GM19397 (cell line): Measurements from ENCODE around the gene MLC1.

Experiments
- ATAC-seq: cut with Tn5 transposase; IDR thresholded peaks from one replicate; pipeline ENCODE4 v1.9.1; 2021; ENCODE audit warnings: mild to moderate bottlenecking, moderate library complexity; ENCODE audit not compliant: unreplicated experiment

The MLC1 gene

GRCh38 chr22:50078761-50079160, 6.5 kb downstream of the MLC1 start:
- no peak for ATAC-seq

DNA sequence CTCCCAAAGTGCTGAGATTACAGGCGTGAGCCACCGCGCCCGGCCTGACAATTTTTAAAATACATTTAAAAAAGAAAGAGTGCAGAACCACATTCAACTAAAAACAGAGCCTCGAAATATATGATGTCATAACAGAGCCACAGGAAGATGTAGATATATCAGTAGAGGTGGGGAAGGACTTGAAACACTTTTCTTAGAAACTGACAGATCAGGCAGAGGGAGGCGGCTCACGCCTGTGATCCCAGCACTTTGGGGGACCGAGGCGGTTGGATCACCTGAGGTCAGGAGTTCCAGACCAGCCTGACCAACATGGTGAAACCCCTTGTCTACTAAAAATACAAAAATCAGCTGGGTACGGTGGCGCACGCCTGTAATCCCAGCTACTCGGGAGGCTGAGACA, 7.0 kb downstream of the MLC1 start:
- ATAC-seq = no peak

- no peak for ATAC-seq
Observed at GRCh38 chr22:50076646-50077535, 8.3 kb downstream of the MLC1 start.

GRCh38 chr22:50074551-50075530, 10.4 kb downstream of the MLC1 start:
- no peak for ATAC-seq

DNA sequence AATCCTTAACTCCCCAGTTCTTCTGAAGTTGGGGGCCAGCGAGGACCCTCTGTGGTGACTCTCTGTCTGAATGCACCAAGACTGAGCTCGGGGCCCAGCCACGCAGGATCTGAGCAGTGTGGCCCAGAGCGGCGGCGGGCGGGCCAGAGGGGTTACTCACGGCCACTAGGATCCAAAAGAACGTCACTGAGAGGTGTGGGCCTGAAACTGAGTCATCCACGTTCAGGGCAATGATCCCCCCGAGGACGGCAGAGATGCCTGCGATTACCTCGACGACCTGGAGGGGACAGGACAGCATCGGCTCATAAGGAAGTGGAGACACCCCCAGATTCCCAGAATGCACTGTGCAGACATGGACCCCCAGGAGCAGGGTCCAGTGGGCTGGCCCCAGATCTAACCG, 11.2 kb downstream of the MLC1 start:
- no peak for ATAC-seq

GRCh38 chr22:50072714-50073538, 12.3 kb downstream of the MLC1 start:
- ATAC-seq = no peak

- no peak for ATAC-seq
Observed at GRCh38 chr22:50072167-50072555, 13.1 kb downstream of the MLC1 start.

- ATAC-seq = no peak
Observed at GRCh38 chr22:50071432-50072166, 13.6 kb downstream of the MLC1 start.

DNA sequence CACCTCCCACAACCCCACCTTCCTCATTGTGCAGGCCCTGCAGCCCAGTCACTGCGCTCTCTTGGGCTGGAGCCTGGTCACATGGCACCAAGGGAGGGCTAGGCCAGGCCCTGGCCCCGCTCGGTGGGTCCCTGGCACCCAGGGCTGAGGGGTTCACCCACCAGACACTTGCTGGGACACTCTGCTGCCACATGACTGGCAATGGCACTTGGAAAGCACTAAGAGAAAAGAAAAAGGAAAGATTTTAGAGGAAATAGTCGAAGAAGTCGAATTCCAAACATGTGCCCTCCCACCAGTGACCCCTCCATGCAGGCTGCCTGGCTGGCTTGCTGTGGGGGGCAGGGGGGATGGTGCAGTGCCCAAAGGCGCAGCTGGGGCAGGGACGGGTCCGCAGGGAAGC, 14.9 kb downstream of the MLC1 start:
- no peak for ATAC-seq

- no peak for ATAC-seq
Observed at GRCh38 chr22:50068096-50068495, 17.1 kb downstream of the MLC1 start.

GRCh38 chr22:50067244-50067643, 18.0 kb downstream of the MLC1 start:
- ATAC-seq = no peak

DNA sequence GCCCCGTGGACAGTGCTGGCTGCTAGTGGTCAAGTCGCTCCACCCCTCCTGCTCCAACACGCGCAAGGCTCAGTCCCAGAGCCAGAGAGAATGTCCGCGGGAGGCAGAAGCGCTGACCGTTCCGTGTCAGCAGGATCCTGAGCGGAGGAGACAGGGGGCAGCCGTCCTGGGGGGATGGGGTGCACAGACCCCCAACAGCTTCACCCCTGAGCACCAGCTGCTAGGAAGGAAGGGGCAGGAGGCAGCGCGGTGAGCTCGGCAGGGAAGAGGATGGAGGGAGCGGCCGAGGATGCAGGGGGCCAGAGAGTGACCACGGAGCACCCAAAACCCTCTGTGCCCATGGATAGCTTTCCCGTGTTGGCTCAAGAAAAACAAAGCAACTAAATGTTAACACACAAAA, 20.8 kb downstream of the MLC1 start:
- ATAC-seq = no peak

- ATAC-seq = no peak
Observed at GRCh38 chr22:50063589-50064393, 21.4 kb downstream of the MLC1 start.

GRCh38 chr22:50062509-50063135, 22.6 kb downstream of the MLC1 start:
- ATAC-seq = no peak

DNA sequence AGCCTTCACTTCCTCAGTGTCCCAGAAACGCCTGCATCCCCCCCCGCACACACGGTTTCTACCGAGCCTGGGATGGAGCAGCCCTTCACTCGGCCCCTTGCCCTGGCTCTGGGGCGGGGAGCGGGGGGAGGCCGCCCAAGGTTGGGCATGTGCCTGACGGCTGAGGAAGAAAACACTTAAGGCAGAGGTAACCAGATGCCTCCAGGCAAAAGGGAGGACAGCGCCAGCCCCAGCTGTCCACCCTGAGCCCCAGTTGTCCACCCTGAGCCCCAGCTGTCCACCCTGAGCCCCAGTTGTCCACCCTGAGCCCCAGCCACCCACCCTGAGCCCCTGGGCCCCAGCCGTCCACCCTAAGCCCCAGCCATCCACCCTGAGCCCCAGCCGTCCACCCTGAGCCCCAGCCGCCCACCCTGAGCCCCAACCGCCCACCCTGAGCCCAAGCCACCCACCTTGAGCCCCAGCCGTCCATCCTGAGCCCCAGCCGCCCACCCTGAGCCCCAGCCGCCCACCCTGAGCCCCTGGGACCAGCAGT, 23.3 kb downstream of the MLC1 start:
- ATAC-seq = no peak

DNA sequence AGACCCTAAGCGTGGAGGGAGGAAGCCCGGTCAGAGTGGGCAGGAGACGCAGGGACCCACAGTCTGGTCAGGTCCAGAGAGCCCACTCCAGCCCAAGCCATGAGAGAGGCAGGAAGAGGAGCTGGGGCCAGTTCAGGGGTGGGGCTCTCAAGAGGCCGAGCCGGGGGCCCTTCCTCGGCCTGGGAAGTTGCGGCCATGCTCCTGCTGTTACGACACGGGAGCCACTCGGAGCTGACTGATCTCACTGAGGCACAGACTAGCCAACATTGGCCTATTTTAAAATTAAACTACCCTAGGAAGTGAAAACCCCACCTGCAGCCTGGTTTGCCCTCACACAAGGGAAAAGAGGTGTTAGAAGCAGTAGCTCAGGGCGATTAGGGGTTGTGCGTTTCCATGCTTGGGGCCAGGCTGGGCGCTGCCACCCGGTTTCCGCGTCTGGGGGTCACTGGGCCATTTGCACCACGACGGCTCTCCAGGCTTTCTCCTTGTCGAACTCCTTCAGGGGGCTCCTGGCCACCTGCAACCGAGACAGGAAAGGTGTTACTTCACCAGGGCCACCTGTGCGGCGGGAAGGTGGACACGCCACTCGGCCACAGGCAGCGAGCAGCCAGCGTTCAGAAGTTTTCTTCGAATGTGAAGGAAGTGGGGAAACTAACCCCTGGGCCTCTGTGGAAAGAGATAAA, 23.9 kb downstream of the MLC1 start:
- ATAC-seq = no peak

- no peak for ATAC-seq
Observed at GRCh38 chr22:50060441-50061140, 24.6 kb downstream of the MLC1 start.
